Type B pancreatic cell (in vitro differentiated cells): ENCODE results near the gene GLRX3. TPM values are rescaled to one million over a fixed set of nuclear protein-coding genes. Genes with fewer than 3 reads are reported as not detected.

Experiments used
- DNase-seq: peaks from one replicate; pipeline ENCODE4 v3.0.0; 2021; ENCODE audit warnings: mixed read lengths; ENCODE audit not compliant: unreplicated experiment; ENCODE audit errors: extremely low spot score
- H3K27ac Mint-ChIP-seq: 2 replicates; pipeline ENCODE4 v1.8.0; 2021; ENCODE audit warnings: mild to moderate bottlenecking, mixed read lengths
- H3K27me3 Mint-ChIP-seq: 2 replicates; pipeline ENCODE4 v1.8.0; 2021; ENCODE audit warnings: mixed read lengths
- H3K36me3 Mint-ChIP-seq: 2 replicates; pipeline ENCODE4 v1.8.0; 2021; ENCODE audit warnings: mixed read lengths
- H3K4me1 Mint-ChIP-seq: one replicate; pipeline ENCODE4 v1.8.0; 2021; ENCODE audit warnings: mixed read lengths; ENCODE audit not compliant: unreplicated experiment
- H3K4me3 Mint-ChIP-seq: 2 replicates; pipeline ENCODE4 v1.8.0; 2021; ENCODE audit warnings: mild to moderate bottlenecking, mixed read lengths
- H3K9me3 Mint-ChIP-seq: 2 replicates; pipeline ENCODE4 v1.8.0; 2021; ENCODE audit warnings: mixed read lengths
- total RNA-seq: library from RNA; stranded (reverse); gene quantifications from 2 replicates; pipeline ENCODE4 v1.2.1, GENCODE V29; 2021; ENCODE audit warnings: low replicate concordance
- TF ChIP-seq, protein P1 (sequence below): fragments of 200-600 bp; sonication (generic); conservative IDR thresholded peaks from 2 replicates; pipeline ENCODE4 v1.5.0; 2021; ENCODE audit warnings: antibody characterized with exemption, mild to moderate bottlenecking

Gene GLRX3
- total RNA-seq, 1 donor from 2014 or later: 77.4 TPM

GRCh38 chr10:130175074-130175473 is 38.9 kb downstream of the GLRX3 start:
- Mint-ChIP-seq H3K27ac (no peak overlapping the region), H3K36me3 (peaks cover 30% of the 10 kb centered on the region), H3K27me3 (no peaks in the 10 kb centered on the region), H3K4me3 (no peak overlapping the region), H3K9me3 (no peaks in the 10 kb centered on the region), H3K4me1 (peaks cover 5% of the 10 kb centered on the region)
- DNase-seq: no peak
- TF ChIP-seq, protein P1, sequence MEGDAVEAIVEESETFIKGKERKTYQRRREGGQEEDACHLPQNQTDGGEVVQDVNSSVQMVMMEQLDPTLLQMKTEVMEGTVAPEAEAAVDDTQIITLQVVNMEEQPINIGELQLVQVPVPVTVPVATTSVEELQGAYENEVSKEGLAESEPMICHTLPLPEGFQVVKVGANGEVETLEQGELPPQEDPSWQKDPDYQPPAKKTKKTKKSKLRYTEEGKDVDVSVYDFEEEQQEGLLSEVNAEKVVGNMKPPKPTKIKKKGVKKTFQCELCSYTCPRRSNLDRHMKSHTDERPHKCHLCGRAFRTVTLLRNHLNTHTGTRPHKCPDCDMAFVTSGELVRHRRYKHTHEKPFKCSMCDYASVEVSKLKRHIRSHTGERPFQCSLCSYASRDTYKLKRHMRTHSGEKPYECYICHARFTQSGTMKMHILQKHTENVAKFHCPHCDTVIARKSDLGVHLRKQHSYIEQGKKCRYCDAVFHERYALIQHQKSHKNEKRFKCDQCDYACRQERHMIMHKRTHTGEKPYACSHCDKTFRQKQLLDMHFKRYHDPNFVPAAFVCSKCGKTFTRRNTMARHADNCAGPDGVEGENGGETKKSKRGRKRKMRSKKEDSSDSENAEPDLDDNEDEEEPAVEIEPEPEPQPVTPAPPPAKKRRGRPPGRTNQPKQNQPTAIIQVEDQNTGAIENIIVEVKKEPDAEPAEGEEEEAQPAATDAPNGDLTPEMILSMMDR: no peak

DNA sequence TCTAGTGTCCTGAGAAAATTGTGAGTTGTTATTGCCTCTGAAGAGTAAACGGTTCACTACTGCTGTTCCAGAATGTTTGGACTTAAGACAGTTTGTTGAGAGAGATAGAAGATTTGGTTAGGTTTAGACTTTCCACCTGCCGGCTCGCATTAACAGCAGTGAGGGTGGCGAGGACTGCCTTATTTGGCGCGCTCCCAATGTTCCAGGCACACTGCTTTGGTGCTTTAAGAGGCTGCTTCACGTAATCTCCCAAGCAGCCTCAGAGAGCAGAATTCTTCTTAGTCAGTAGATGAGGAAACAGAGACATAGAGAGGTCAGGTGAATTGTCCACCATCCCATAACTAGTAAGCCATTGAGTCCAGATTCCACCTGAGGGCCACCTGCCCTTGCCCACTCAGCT is 41.1 kb downstream of the GLRX3 start:
- H3K27ac Mint-ChIP-seq: no peak overlapping the region
- DNase-seq: no peak
- H3K9me3 Mint-ChIP-seq: no peaks in the 10 kb centered on the region
- H3K36me3 Mint-ChIP-seq: peaks cover 26% of the 10 kb centered on the region
- peaks cover 5% of the 10 kb centered on the region for H3K4me1 Mint-ChIP-seq
- H3K4me3 Mint-ChIP-seq: no peak overlapping the region
- no peaks in the 10 kb centered on the region for H3K27me3 Mint-ChIP-seq
- TF ChIP-seq, protein P1: no peak

DNA sequence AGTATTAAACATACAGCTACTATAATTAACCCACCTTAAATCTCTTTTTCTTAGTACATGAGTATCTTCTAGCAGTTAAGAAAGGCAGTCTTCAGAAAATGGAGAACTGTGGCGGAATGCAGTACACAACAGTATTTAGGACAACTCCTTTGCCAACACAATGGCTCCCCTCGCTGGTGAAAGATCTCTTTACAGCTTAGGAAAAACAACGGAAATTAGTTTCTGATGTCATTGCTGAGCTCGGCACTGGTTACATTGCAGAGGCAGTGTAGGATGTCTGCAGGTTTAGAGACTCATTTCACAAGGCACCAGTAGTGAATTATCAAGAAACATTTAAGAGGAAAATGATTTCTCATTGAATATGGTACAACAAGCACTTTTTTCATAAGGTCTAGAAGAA is 43.4 kb downstream of the GLRX3 start:
- peaks cover 23% of the 10 kb centered on the region for H3K36me3 Mint-ChIP-seq
- H3K4me3 Mint-ChIP-seq: no peak overlapping the region
- TF ChIP-seq, protein P1: peak; percentile 72
- no peak for DNase-seq
- H3K4me1 Mint-ChIP-seq: peaks cover 5% of the 10 kb centered on the region
- H3K27me3 Mint-ChIP-seq: no peaks in the 10 kb centered on the region
- no peak overlapping the region for H3K27ac Mint-ChIP-seq
- H3K9me3 Mint-ChIP-seq: no peaks in the 10 kb centered on the region

DNA sequence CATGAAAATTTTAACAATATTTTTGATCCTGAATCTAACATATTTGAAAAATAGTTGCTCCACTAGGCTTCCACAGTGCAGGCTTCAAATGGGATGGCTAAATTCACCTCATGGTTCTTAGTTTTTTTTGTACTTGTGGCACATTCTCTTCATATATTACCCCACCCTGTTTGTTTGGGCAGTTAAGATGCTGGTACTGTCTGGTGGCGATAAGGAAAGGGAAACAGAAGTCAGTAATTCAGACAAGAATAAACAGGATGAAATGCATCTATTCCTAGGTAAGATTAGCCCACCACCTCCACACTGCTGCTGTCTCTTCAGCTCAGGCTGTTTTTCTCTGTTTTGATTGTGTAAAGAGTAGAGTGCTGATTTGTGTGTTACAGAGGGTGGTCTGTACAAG is 44.2 kb downstream of the GLRX3 start:
- Mint-ChIP-seq H3K4me3 (no peak overlapping the region), H3K4me1 (peaks cover 5% of the 10 kb centered on the region), H3K36me3 (peaks cover 23% of the 10 kb centered on the region), H3K27ac (no peak overlapping the region), H3K9me3 (no peaks in the 10 kb centered on the region), H3K27me3 (no peaks in the 10 kb centered on the region)
- TF ChIP-seq, protein P1: no peak
- DNase-seq: no peak

- no peaks in the 10 kb centered on the region for H3K9me3 Mint-ChIP-seq
These were observed 45.7 kb downstream of the GLRX3 start for GRCh38 chr10:130181858-130182257.

More at GRCh38 chr10:130181858-130182257, 45.7 kb downstream of the GLRX3 start:
- Mint-ChIP-seq H3K4me1 (peaks cover 5% of the 10 kb centered on the region), H3K27ac (no peak overlapping the region), H3K27me3 (no peaks in the 10 kb centered on the region), H3K4me3 (no peak overlapping the region), H3K36me3 (peaks cover 18% of the 10 kb centered on the region)
- TF ChIP-seq, protein P1: no peak
- no peak for DNase-seq
